ENCODE data around the gene TMEM208.

TMEM208 gene

GRCh38 chr16:67215706-67216105 lies 11.2 kb upstream of the TMEM208 start:
- no peak for TF ChIP-seq CTCF (IDR thresholded peaks at IDR 0.05; ENCODE audit: insufficient read depth, low read depth, low read length, missing control alignments)
- no peak overlapping the region for H3K4me3 ChIP-seq (ENCODE audit: low read length)
- no peak for DNase-seq (ENCODE audit: low read depth)

GRCh38 chr16:67216612-67217490 lies 10.1 kb upstream of the TMEM208 start:
- DNase-seq (ENCODE audit: low read depth) = no peak
- TF ChIP-seq CTCF (IDR thresholded peaks at IDR 0.05; ENCODE audit: insufficient read depth, low read depth, low read length, missing control alignments) = no peak

GRCh38 chr16:67223992-67224391 lies 2.9 kb upstream of the TMEM208 start:
- no peak overlapping the region for H3K4me3 ChIP-seq (ENCODE audit: low read length)
- TF ChIP-seq CTCF (IDR thresholded peaks at IDR 0.05; ENCODE audit: insufficient read depth, low read depth, low read length, missing control alignments) = no peak
- DNase-seq (ENCODE audit: low read depth) = no peak

More at GRCh38 chr16:67216612-67217490, 10.1 kb upstream of the TMEM208 start:
- H3K4me3 ChIP-seq (ENCODE audit: low read length) = no peak overlapping the region

GRCh38 chr16:67226295-67226803 lies 581 bp upstream of the TMEM208 start:
- DNase-seq (ENCODE audit: low read depth) = no peak
- TF ChIP-seq CTCF (IDR thresholded peaks at IDR 0.05; ENCODE audit: insufficient read depth, low read depth, low read length, missing control alignments) = no peak
- peak overlapping the region; percentile 100 for H3K4me3 ChIP-seq (ENCODE audit: low read length)

GRCh38 chr16:67227567-67227921 lies 614 bp downstream of the TMEM208 start:
- H3K4me3 ChIP-seq (ENCODE audit: low read length) = peak overlapping the region; percentile 100
- no peak for TF ChIP-seq CTCF (IDR thresholded peaks at IDR 0.05; ENCODE audit: insufficient read depth, low read depth, low read length, missing control alignments)
- no peak for DNase-seq (ENCODE audit: low read depth)

GRCh38 chr16:67228034-67228785 lies 1.3 kb downstream of the TMEM208 start:
- TF ChIP-seq CTCF (IDR thresholded peaks at IDR 0.05; ENCODE audit: insufficient read depth, low read depth, low read length, missing control alignments) = no peak
- DNase-seq (ENCODE audit: low read depth) = no peak
- peak overlapping the region; percentile 100 for H3K4me3 ChIP-seq (ENCODE audit: low read length)

All from epithelial cell of esophagus (primary cell).